HG03342 (cell line): ENCODE results near the gene TDP1.
A peak's percentile ranks its signal among the peaks of the same experiment; 100 is the strongest.

Source experiments
- ATAC-seq: cut with Tn5 transposase; IDR thresholded peaks from one replicate; pipeline ENCODE4 v1.9.1; 2021; ENCODE audit warnings: mild to moderate bottlenecking, moderate library complexity; ENCODE audit not compliant: unreplicated experiment

Gene TDP1

GRCh38 chr14:89955745-89956660 lies at the start of gene TDP1:
TSS of gene TDP1 (plus strand) at chr14:89955927. CDS start at chr14:89963115, 7,188 bp downstream.
- ATAC-seq = peak; percentile 54

- no peak for ATAC-seq
Observed at GRCh38 chr14:89906000-89906399, 49.7 kb upstream of the TDP1 start.

GRCh38 chr14:89907655-89908054 lies 48.1 kb upstream of the TDP1 start:
- ATAC-seq = no peak

GRCh38 chr14:89908712-89909450 lies 46.8 kb upstream of the TDP1 start:
- ATAC-seq = no peak

- ATAC-seq = no peak
Observed at GRCh38 chr14:89909586-89909985, 46.1 kb upstream of the TDP1 start.

- ATAC-seq = no peak
Observed at GRCh38 chr14:89910691-89911009, 45.1 kb upstream of the TDP1 start.

GRCh38 chr14:89911010-89911919 lies 44.5 kb upstream of the TDP1 start:
- ATAC-seq = no peak

- ATAC-seq = no peak
Observed at GRCh38 chr14:89912221-89912620, 43.5 kb upstream of the TDP1 start.

- no peak for ATAC-seq
Observed at GRCh38 chr14:89912667-89913211, 43.0 kb upstream of the TDP1 start.

GRCh38 chr14:89915114-89915878 lies 40.4 kb upstream of the TDP1 start:
- ATAC-seq = peak; percentile 48

GRCh38 chr14:89918721-89919120 lies 37.0 kb upstream of the TDP1 start:
- no peak for ATAC-seq

- ATAC-seq = no peak
Observed at GRCh38 chr14:89920056-89920455, 35.7 kb upstream of the TDP1 start.

- no peak for ATAC-seq
Observed at GRCh38 chr14:89921346-89921745, 34.4 kb upstream of the TDP1 start.

GRCh38 chr14:89922031-89922907 lies 33.5 kb upstream of the TDP1 start:
- ATAC-seq = no peak

- ATAC-seq = no peak
Observed at GRCh38 chr14:89924268-89924667, 31.5 kb upstream of the TDP1 start.

- no peak for ATAC-seq
Observed at GRCh38 chr14:89926694-89927093, 29.0 kb upstream of the TDP1 start.

- ATAC-seq = no peak
Observed at GRCh38 chr14:89927186-89927865, 28.4 kb upstream of the TDP1 start.

- ATAC-seq = no peak
Observed at GRCh38 chr14:89933002-89933401, 22.7 kb upstream of the TDP1 start.
